Nucleus accumbens (tissue), 56 donors: ENCODE measurements around the gene TTBK2.
"Not testable (repeated sequence)": the region's sequence is repeated elsewhere in the genome, so short reads cannot be mapped to it uniquely, and the experiment has no call there.

Source experiments
- DNase-seq, 56 donors: peaks; one replicate each; lab custom pipeline; 2025; lab: John Stamatoyannopoulos, UW

The TTBK2 gene

GRCh38 chr15:42911058-42911592 is 9.5 kb downstream of the TTBK2 start:
- DNase-seq: no peak

DNA sequence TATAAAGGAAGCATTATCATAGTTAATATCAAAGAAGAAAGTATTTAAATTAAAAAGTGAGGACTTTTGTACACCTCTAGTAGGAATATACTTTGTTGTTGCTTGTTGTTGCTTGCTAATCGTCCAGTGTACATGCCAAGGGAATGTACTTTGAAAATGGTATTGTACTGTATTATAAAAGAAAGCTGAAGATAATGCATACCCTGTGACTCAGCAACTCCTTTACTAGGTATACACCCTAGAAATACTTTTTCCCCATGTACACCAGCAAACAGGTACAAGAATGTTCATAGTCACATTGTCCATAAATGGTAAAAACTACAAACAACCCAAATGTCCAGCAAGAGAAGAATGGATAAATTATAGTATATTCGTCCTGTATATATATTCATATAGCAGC is 12.0 kb downstream of the TTBK2 start:
- no peak for DNase-seq

DNA sequence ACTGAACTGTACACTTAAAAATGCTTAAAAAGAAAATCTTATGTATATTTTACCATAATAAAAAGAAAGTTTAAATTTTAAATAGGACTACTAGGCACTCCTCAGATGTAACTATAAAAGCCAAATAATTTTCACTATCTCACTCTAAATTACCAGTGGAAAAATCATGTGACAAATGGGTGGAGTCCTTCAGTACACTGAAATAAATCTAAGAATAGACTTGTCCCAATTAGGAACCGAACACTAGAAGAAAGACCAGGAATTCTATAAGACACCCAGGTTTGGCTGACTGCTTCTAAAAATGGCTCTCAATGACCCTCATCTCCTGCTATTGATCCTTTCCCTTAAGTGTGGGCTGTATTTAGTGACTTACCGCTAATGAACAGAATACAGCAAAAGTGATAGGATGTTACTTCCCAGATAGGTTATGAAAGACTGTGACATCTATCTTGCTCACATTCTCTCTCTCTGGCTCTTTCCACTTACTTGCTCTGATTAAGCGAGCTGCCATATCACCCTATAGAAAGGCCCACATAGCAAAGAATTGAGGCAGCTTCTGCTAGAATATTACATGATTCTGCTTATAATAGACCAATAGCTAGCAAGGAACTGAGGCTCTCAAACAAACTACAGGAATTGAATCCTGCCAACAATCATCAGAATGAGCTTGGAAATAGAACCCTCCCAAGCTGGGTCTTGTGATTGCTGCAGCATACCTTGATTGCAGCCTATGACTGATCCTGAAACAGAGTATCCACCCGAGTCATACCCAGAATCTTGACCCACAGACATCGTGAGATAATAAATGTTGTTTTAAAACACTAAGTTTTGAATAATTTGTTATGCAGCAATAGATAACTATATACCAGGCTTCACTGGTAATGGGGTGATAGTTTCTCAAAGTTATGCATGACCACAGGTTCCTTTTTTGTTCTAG is 16.9 kb downstream of the TTBK2 start:
- no peak for DNase-seq

GRCh38 chr15:42893911-42894310 is 26.7 kb downstream of the TTBK2 start:
- DNase-seq: not testable (repeated sequence)

GRCh38 chr15:42891569-42891968 is 29.0 kb downstream of the TTBK2 start:
- DNase-seq: no peak

- peak in 2 of 56 donors; percentile 2 to 4 for DNase-seq
These were observed 30.2 kb downstream of the TTBK2 start for GRCh38 chr15:42890161-42890913.

GRCh38 chr15:42887384-42887783 is 33.2 kb downstream of the TTBK2 start:
- DNase-seq: not testable (repeated sequence)

DNA sequence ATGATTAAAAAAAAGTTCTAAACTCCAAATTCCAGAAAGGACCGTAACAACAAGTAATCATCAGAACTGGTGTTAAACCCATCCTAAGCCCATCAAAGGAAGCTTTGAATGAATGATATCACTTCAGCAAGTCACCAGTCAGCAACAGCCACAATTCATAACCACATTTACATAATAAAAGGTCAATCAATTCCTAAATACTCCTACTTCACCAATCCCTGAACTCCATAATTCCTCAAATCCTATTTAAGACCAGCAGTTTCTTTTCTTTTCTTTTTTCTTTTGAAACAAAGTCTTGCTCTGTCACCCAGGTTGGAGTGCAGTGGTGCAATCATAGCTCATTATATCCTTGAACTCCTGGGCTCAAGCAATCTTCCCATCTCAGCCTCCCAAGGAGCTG is 40.5 kb downstream of the TTBK2 start:
- DNase-seq: no peak

- no peak for DNase-seq
These were observed 41.1 kb downstream of the TTBK2 start for GRCh38 chr15:42879443-42879842.

DNA sequence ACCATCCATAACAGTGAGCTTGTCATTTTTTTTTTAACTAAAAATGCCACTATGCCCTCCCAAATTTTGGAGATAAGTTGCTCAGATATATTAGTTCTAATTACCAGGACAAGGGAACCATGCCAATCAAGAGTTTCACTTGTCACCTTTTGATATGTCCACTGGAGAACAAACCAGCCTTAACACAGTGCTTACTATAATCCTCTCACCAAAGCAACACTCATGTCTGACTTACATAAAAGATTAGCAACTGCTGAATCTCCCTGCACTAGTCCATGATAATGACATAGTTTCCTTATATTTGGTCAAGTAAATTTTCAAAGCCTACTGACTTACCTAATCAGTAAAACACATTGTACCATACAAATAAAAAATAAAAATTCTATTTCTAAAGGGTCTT is 44.4 kb downstream of the TTBK2 start:
- DNase-seq: no peak

- no peak for DNase-seq
These were observed 51.9 kb downstream of the TTBK2 start for GRCh38 chr15:42868683-42869082.

- no peak for DNase-seq
These were observed 56.9 kb downstream of the TTBK2 start for GRCh38 chr15:42863572-42864239.

GRCh38 chr15:42858999-42859789 is 61.4 kb downstream of the TTBK2 start:
- DNase-seq: no peak

- DNase-seq: no peak
These were observed 62.0 kb downstream of the TTBK2 start for GRCh38 chr15:42858540-42858939.

DNA sequence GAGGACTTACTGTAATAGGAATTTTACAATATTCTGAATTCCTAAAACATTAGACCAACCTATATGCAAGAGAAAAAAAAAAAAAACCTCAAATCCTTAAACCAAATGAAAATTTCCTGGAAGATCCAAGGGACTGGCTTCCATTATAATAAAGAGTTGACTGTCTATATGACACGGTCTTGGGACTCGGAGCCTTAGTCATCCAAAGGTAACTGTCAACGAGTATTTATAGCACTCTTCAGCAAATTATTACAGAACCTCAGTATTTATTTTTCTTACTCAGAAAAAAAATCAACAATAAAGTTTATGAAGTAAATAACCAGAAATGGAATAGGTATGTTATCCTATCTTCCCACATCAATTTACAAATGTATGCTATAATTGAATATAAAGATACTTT is 66.0 kb downstream of the TTBK2 start:
- no peak for DNase-seq

DNA sequence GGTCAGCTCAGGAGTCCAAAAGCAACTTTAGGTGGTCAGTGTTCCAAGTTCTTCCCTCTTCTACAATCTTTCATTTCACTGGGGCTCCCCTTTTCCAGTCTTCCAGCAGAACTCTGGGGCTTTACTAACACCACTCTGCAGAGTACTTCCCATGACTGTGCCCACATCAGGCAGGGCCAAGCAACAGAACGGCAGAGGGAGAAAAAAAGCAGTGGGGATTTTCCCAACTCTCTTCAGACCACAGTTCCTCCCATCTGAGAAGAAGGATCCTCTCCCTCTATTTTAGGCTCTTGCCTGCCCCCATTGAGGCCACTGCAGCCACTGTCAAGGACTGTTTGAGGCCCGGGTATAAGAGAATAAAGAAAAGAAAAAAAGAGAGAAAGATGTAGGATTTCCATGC is 70.7 kb downstream of the TTBK2 start:
- DNase-seq: no peak

GRCh38 chr15:42848846-42849245 is 71.7 kb downstream of the TTBK2 start:
- DNase-seq: no peak

DNA sequence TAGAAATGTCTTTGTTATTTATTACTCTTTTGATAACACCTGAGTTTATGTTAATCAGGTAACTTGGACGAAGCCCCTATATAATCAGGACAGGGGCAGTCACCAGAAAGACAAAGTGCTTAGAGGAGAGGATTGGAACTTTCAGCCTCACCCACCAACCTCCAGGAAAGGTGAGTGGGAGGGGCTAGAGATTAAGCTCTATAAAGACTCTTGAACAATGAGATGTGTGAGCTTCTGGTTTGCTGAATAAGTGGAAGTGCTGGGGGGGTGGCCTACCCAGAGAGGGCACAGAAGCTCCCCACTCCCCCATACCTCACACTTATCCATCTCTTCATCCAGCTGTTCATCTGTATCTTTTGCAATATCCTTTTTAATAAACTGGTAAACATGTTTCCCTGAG is 73.9 kb downstream of the TTBK2 start:
- no peak for DNase-seq

- no peak for DNase-seq
These were observed 75.0 kb downstream of the TTBK2 start for GRCh38 chr15:42845581-42845980.

DNA sequence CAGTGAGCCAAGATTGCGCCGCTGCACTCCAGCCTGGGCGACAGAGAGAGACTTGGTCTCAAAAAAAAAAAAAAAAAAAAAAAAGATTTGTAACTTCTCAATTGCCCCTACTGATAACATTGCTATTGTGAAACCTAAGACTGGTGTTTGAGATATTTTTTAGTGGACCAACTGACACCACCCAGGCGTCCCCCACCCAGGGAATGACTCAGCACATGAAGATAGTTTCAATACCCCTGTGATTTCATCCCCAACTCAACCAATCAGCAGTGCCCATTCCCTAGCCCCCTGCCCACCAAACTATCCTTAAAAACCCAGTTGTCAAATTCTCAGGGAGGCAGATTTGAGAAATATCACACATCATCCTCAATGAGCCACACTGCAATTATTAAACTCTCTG is 76.9 kb downstream of the TTBK2 start:
- no peak for DNase-seq
